ENCODE data around the gene PTPN20. TPM values are rescaled to one million over a fixed set of nuclear protein-coding genes. Genes with fewer than 3 reads are reported as not detected.

The PTPN20 gene
- polyA plus RNA-seq, 2 of the 4 experiments (the other 2 are of a cell fraction) = 5.3 to 8.1 TPM

DNA sequence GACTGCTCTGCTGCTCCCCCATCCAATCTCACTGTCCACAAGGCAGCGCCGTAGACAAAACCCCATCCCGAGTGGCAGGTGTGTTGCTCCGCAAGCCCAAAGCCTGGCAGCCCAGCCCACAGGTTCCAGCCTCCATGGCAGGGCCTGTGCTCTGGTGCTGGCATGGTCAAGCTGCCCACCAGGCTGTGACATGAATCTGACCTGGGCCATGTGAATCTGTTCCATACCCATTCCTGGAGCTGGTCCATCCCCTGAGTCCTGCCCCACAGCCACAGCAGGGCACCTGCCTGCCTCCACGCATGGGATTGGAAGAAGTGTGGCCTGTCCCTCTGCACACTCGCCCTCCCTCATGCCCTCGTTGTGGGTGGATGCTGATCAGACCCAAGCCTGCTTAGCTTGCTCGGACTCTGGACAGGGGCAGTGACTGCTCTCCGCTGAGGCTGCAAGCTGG lies 128.8 kb downstream of the PTPN20 start:
- no peak for TF ChIP-seq CEBPB (IDR thresholded peaks at IDR 0.05)
- TF ChIP-seq HDAC2 (IDR thresholded peaks at IDR 0.05) = no peak
- TF ChIP-seq, protein P1, sequence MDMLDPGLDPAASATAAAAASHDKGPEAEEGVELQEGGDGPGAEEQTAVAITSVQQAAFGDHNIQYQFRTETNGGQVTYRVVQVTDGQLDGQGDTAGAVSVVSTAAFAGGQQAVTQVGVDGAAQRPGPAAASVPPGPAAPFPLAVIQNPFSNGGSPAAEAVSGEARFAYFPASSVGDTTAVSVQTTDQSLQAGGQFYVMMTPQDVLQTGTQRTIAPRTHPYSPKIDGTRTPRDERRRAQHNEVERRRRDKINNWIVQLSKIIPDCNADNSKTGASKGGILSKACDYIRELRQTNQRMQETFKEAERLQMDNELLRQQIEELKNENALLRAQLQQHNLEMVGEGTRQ (IDR thresholded peaks at IDR 0.05) = no peak
- TF ChIP-seq, protein P2, sequence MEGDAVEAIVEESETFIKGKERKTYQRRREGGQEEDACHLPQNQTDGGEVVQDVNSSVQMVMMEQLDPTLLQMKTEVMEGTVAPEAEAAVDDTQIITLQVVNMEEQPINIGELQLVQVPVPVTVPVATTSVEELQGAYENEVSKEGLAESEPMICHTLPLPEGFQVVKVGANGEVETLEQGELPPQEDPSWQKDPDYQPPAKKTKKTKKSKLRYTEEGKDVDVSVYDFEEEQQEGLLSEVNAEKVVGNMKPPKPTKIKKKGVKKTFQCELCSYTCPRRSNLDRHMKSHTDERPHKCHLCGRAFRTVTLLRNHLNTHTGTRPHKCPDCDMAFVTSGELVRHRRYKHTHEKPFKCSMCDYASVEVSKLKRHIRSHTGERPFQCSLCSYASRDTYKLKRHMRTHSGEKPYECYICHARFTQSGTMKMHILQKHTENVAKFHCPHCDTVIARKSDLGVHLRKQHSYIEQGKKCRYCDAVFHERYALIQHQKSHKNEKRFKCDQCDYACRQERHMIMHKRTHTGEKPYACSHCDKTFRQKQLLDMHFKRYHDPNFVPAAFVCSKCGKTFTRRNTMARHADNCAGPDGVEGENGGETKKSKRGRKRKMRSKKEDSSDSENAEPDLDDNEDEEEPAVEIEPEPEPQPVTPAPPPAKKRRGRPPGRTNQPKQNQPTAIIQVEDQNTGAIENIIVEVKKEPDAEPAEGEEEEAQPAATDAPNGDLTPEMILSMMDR (IDR thresholded peaks at IDR 0.05) = no peak
- TF ChIP-seq ZSCAN20 (CRISPR knock-in tag; IDR thresholded peaks at IDR 0.05) = no peak
- TF ChIP-seq BHLHE40 (IDR thresholded peaks at IDR 0.05; ENCODE audit: low read depth, low read length) = no peak
- TF ChIP-seq NPAS2 (CRISPR knock-in tag; IDR thresholded peaks at IDR 0.05; ENCODE audit: borderline replicate concordance) = no peak
- TF ChIP-seq, protein P3, sequence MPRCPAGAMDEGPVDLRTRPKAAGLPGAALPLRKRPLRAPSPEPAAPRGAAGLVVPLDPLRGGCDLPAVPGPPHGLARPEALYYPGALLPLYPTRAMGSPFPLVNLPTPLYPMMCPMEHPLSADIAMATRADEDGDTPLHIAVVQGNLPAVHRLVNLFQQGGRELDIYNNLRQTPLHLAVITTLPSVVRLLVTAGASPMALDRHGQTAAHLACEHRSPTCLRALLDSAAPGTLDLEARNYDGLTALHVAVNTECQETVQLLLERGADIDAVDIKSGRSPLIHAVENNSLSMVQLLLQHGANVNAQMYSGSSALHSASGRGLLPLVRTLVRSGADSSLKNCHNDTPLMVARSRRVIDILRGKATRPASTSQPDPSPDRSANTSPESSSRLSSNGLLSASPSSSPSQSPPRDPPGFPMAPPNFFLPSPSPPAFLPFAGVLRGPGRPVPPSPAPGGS (IDR thresholded peaks at IDR 0.05) = no peak
- no peak for TF ChIP-seq SREBF2 (IDR thresholded peaks at IDR 0.05)
- TF ChIP-seq RNF2 (IDR thresholded peaks at IDR 0.05; ENCODE audit: borderline replicate concordance, low read depth) = no peak
- no peak for TF ChIP-seq ESRRA (IDR thresholded peaks at IDR 0.05; ENCODE audit: borderline replicate concordance, low read length)
- no peak for TF ChIP-seq HOXB5 (CRISPR knock-in tag; IDR thresholded peaks at IDR 0.05)
- TF ChIP-seq, protein P4, sequence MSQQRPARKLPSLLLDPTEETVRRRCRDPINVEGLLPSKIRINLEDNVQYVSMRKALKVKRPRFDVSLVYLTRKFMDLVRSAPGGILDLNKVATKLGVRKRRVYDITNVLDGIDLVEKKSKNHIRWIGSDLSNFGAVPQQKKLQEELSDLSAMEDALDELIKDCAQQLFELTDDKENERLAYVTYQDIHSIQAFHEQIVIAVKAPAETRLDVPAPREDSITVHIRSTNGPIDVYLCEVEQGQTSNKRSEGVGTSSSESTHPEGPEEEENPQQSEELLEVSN (IDR thresholded peaks at IDR 0.05; ENCODE audit: borderline replicate concordance, low read depth) = no peak
- no peak for TF ChIP-seq NR3C1 (IDR thresholded peaks at IDR 0.05)
- TF ChIP-seq PHF8 (IDR thresholded peaks at IDR 0.05; ENCODE audit: borderline replicate concordance, low read depth) = no peak
- TF ChIP-seq POLR2AphosphoS2 (conservative IDR thresholded peaks at IDR 0.05; ENCODE audit: low read length) = no peak
- TF ChIP-seq, protein P5, sequence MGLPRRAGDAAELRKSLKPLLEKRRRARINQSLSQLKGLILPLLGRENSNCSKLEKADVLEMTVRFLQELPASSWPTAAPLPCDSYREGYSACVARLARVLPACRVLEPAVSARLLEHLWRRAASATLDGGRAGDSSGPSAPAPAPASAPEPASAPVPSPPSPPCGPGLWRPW (IDR thresholded peaks at IDR 0.05) = no peak
- no peak for TF ChIP-seq ZFP36 (IDR thresholded peaks at IDR 0.05; ENCODE audit: borderline replicate concordance, partially characterized antibody)
- no peak overlapping the region for H3K4me3 ChIP-seq
- no peaks in the 10 kb centered on the region for H3K9me3 ChIP-seq
- ATAC-seq (no peak), FAIRE-seq (no peak), DNase-seq (ENCODE audit: low read depth in 1 of 2, low spot score in 1 of 2) (no peak)
- POLR2A ChIA-PET = no interaction called here
- H3K27ac ChIP-seq = no peak overlapping the region
- 29% methylated on average over 5 of the region's 9 CpGs for WGBS (ENCODE audit: missing lambda C conversion rate)
- CTCF ChIA-PET = interaction anchor here (3.2 to 11.8 kb wide), 3 partner anchors 7 to 272 kb away, joined by 14 to 213 read pairs (median 61); no protein-coding TSS in a partner anchor
- no peaks in the 10 kb centered on the region for H3K4me1 ChIP-seq
- H3K4me2 ChIP-seq = no peak overlapping the region

DNA sequence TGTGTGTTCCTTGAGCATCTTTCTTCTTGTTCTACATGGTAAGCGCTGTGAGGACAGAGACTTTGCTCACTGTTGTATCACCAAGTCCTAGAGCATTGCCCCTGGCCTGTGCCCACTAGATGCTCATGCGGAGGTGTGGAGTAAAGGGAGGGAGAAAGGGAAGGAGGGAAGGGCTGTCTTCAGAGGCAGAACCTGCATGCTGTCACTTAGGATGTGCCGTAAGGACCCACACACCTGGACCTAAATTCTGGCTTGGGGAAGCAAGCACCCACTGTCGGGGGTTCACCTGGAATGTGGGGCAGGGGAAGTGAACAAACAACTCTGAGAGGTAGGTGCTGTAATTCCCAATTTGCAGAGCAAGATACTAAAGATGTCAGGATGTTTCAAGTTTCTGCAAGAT lies 129.5 kb downstream of the PTPN20 start:
- no peaks in the 10 kb centered on the region for H3K4me1 ChIP-seq
- CTCF ChIA-PET = interaction anchor here (0.6 to 11.8 kb wide), 6 partner anchors 7 to 300 kb away, joined by 3 to 213 read pairs (median 10); partner anchors contain the start of gene GDF10
- no peak for TF ChIP-seq POLR2AphosphoS2 (conservative IDR thresholded peaks at IDR 0.05; ENCODE audit: low read length)
- no peak for TF ChIP-seq POLR2A (IDR thresholded peaks at IDR 0.05; ENCODE audit: low read length)
- TF ChIP-seq, protein P6, sequence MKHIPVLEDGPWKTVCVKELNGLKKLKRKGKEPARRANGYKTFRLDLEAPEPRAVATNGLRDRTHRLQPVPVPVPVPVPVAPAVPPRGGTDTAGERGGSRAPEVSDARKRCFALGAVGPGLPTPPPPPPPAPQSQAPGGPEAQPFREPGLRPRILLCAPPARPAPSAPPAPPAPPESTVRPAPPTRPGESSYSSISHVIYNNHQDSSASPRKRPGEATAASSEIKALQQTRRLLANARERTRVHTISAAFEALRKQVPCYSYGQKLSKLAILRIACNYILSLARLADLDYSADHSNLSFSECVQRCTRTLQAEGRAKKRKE (CRISPR knock-in tag; IDR thresholded peaks at IDR 0.05; ENCODE audit: low read depth) = no peak
- TF ChIP-seq KDM1A (IDR thresholded peaks at IDR 0.05; ENCODE audit: low read depth) = no peak
- no peak for TF ChIP-seq MAFK (IDR thresholded peaks at IDR 0.05; ENCODE audit: partially characterized antibody)
- no peak for TF ChIP-seq HOXB5 (CRISPR knock-in tag; IDR thresholded peaks at IDR 0.05)
- TF ChIP-seq FOXS1 (CRISPR knock-in tag; IDR thresholded peaks at IDR 0.05) = no peak
- no peak for TF ChIP-seq EHMT2 (IDR thresholded peaks at IDR 0.05; ENCODE audit: low read depth)
- no peak for TF ChIP-seq ZSCAN20 (CRISPR knock-in tag; IDR thresholded peaks at IDR 0.05)
- no peak for TF ChIP-seq CHD4 (IDR thresholded peaks at IDR 0.05; ENCODE audit: borderline replicate concordance)
- TF ChIP-seq RCOR1 (IDR thresholded peaks at IDR 0.05; ENCODE audit: low read depth, low read length) = no peak
- no peak for TF ChIP-seq PHF8 (IDR thresholded peaks at IDR 0.05; ENCODE audit: borderline replicate concordance, low read depth)
- no peak for TF ChIP-seq TFCP2L1 (CRISPR knock-in tag; IDR thresholded peaks at IDR 0.05)
- TF ChIP-seq, protein P7, sequence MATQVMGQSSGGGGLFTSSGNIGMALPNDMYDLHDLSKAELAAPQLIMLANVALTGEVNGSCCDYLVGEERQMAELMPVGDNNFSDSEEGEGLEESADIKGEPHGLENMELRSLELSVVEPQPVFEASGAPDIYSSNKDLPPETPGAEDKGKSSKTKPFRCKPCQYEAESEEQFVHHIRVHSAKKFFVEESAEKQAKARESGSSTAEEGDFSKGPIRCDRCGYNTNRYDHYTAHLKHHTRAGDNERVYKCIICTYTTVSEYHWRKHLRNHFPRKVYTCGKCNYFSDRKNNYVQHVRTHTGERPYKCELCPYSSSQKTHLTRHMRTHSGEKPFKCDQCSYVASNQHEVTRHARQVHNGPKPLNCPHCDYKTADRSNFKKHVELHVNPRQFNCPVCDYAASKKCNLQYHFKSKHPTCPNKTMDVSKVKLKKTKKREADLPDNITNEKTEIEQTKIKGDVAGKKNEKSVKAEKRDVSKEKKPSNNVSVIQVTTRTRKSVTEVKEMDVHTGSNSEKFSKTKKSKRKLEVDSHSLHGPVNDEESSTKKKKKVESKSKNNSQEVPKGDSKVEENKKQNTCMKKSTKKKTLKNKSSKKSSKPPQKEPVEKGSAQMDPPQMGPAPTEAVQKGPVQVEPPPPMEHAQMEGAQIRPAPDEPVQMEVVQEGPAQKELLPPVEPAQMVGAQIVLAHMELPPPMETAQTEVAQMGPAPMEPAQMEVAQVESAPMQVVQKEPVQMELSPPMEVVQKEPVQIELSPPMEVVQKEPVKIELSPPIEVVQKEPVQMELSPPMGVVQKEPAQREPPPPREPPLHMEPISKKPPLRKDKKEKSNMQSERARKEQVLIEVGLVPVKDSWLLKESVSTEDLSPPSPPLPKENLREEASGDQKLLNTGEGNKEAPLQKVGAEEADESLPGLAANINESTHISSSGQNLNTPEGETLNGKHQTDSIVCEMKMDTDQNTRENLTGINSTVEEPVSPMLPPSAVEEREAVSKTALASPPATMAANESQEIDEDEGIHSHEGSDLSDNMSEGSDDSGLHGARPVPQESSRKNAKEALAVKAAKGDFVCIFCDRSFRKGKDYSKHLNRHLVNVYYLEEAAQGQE (IDR thresholded peaks at IDR 0.05) = no peak
- TF ChIP-seq CHD2 (IDR thresholded peaks at IDR 0.05; ENCODE audit: low read length, partially characterized antibody) = no peak
- no peak for TF ChIP-seq HEYL (CRISPR knock-in tag; IDR thresholded peaks at IDR 0.05)

More for the DNA sequence above, 129.5 kb downstream of the PTPN20 start:
- ATAC-seq (no peak), FAIRE-seq (no peak), DNase-seq (ENCODE audit: low read depth in 1 of 2, low spot score in 1 of 2) (no peak)
- H3K4me3 ChIP-seq = no peak overlapping the region
- no peak overlapping the region for H3K27ac ChIP-seq
- WGBS (ENCODE audit: missing lambda C conversion rate) = 47% methylated on average over 4 of the region's 4 CpGs
- POLR2A ChIA-PET = no interaction called here
- H3K4me2 ChIP-seq = no peak overlapping the region
- H3K9me3 ChIP-seq = no peaks in the 10 kb centered on the region
